ENCODE data around the gene GIMAP8. TPM values are rescaled to one million over a fixed set of nuclear protein-coding genes. Genes with fewer than 3 reads are reported as not detected.

Gene GIMAP8
- total and polyA plus RNA-seq, 7 experiments from 2014 or later, result 13.8 to 69.7 (median 52.5) TPM

GRCh38 chr7:150432915-150433892, 17.2 kb upstream of the GIMAP8 start:
- Mint-ChIP-seq H3K4me3 (peak overlapping the region in 3 of 10 donors; percentile 37 to 91 (median 51)), H3K9me3 (no peaks in the 10 kb centered on the region), H3K36me3 (peaks cover 0 to 7% (median 0%) of the 10 kb centered on the region in 5 donors), H3K4me1 (peaks cover 0 to 44% (median 13%) of the 10 kb centered on the region in 7 donors), H3K27me3 (peaks cover 0 to 4% (median 0%) of the 10 kb centered on the region in 5 donors), H3K27ac (peak overlapping the region in 4 of 9 donors; percentile 30 to 90 (median 56))
- Histone ChIP-seq H3K27me3 (ENCODE audit: control insufficient read depth in 2 of 2, insufficient read depth in 2 of 2, low read length in 2 of 2) (no peaks in the 10 kb centered on the region), H3K36me3 (ENCODE audit: control insufficient read depth in 2 of 3, insufficient read depth in 3 of 3, low read length in 3 of 3) (no peaks in the 10 kb centered on the region), H3K4me1 (ENCODE audit: control insufficient read depth in 2 of 2, insufficient read depth in 2 of 2, low read length in 2 of 2) (no peaks in the 10 kb centered on the region), H3K27ac (ENCODE audit: low read depth, low read length) (no peak overlapping the region), H3K4me3 (ENCODE audit: low read length) (no peak overlapping the region), H3K9me3 (ENCODE audit: control insufficient read depth in 2 of 3, low read length in 3 of 3) (no peaks in the 10 kb centered on the region)
- ATAC-seq, result peak; percentile 40
- intact Hi-C loops (cut with micrococcal nuclease), result no loop called here
- POLR2A ChIA-PET, result interaction anchor here (0.6 to 1.5 kb wide), 5 partner anchors 13 to 769 kb away, joined by 3 to 6 read pairs (median 3); no protein-coding TSS in a partner anchor
- CTCF ChIA-PET, result interaction anchor here (1.3 kb wide), 1 partner anchor 9 kb away, joined by 4 read pairs; no protein-coding TSS in a partner anchor
- no peak for DNase-seq

GRCh38 chr7:150434240-150434639, 16.2 kb upstream of the GIMAP8 start:
- no peak overlapping the region for H3K4me3 ChIP-seq (ENCODE audit: low read length)
- H3K27ac ChIP-seq (ENCODE audit: low read depth, low read length), result no peak overlapping the region
- H3K9me3 Mint-ChIP-seq, result no peaks in the 10 kb centered on the region
- no peak for DNase-seq
- CTCF ChIA-PET, result interaction anchor here (1.3 kb wide), 1 partner anchor 10 kb away, joined by 4 read pairs; no protein-coding TSS in a partner anchor
- H3K4me1 Mint-ChIP-seq, result peaks cover under 1 to 42% (median 8%) of the 10 kb centered on the region in 7 donors
- H3K36me3 ChIP-seq (ENCODE audit: control insufficient read depth in 2 of 3, insufficient read depth in 3 of 3, low read length in 3 of 3), result no peaks in the 10 kb centered on the region
- intact Hi-C loops (cut with micrococcal nuclease), result no loop called here
- H3K36me3 Mint-ChIP-seq, result peaks cover 0 to 8% (median 0%) of the 10 kb centered on the region in 5 donors
- no peak overlapping the region for H3K27ac Mint-ChIP-seq
- H3K27me3 Mint-ChIP-seq, result peaks cover 0 to 4% (median 0%) of the 10 kb centered on the region in 5 donors
- no peaks in the 10 kb centered on the region for H3K9me3 ChIP-seq (ENCODE audit: control insufficient read depth in 2 of 3, low read length in 3 of 3)
- peak overlapping the region in 1 of 10 donors; percentile 91 for H3K4me3 Mint-ChIP-seq
- POLR2A ChIA-PET, result interaction anchor here (0.6 to 1.1 kb wide), 3 partner anchors 132 to 770 kb away, joined by 3 to 6 read pairs (median 3); no protein-coding TSS in a partner anchor
- H3K27me3 ChIP-seq (ENCODE audit: control insufficient read depth in 2 of 2, insufficient read depth in 2 of 2, low read length in 2 of 2), result no peaks in the 10 kb centered on the region
- no peak for ATAC-seq
- H3K4me1 ChIP-seq (ENCODE audit: control insufficient read depth in 2 of 2, insufficient read depth in 2 of 2, low read length in 2 of 2), result no peaks in the 10 kb centered on the region

GRCh38 chr7:150435047-150435389, 15.4 kb upstream of the GIMAP8 start:
- H3K27me3 ChIP-seq (ENCODE audit: control insufficient read depth in 2 of 2, insufficient read depth in 2 of 2, low read length in 2 of 2), result no peaks in the 10 kb centered on the region
- H3K4me1 ChIP-seq (ENCODE audit: control insufficient read depth in 2 of 2, insufficient read depth in 2 of 2, low read length in 2 of 2), result no peaks in the 10 kb centered on the region
- intact Hi-C loops (cut with micrococcal nuclease), result no loop called here
- ChIA-PET CTCF (no interaction called here), POLR2A (no interaction called here)
- no peaks in the 10 kb centered on the region for H3K9me3 ChIP-seq (ENCODE audit: control insufficient read depth in 2 of 3, low read length in 3 of 3)
- peaks cover 0 to 11% (median 0%) of the 10 kb centered on the region in 5 donors for H3K36me3 Mint-ChIP-seq
- DNase-seq (no peak), ATAC-seq (no peak)
- peaks cover 0 to 3% (median 0%) of the 10 kb centered on the region in 11 donors for H3K9me3 Mint-ChIP-seq
- peak overlapping the region in 1 of 9 donors; percentile 48 for H3K27ac Mint-ChIP-seq
- peaks cover 8 to 49% (median 12%) of the 10 kb centered on the region in 7 donors for H3K4me1 Mint-ChIP-seq
- H3K4me3 ChIP-seq (ENCODE audit: low read length), result no peak overlapping the region
- peaks cover 0 to 4% (median 0%) of the 10 kb centered on the region in 5 donors for H3K27me3 Mint-ChIP-seq
- no peak overlapping the region for H3K27ac ChIP-seq (ENCODE audit: low read depth, low read length)
- H3K36me3 ChIP-seq (ENCODE audit: control insufficient read depth in 2 of 3, insufficient read depth in 3 of 3, low read length in 3 of 3), result no peaks in the 10 kb centered on the region
- H3K4me3 Mint-ChIP-seq, result no peak overlapping the region

- peaks cover 0 to 11% (median 0%) of the 10 kb centered on the region in 5 donors for H3K36me3 Mint-ChIP-seq
- H3K27ac Mint-ChIP-seq, result no peak overlapping the region
- Histone ChIP-seq H3K4me1 (ENCODE audit: control insufficient read depth in 2 of 2, insufficient read depth in 2 of 2, low read length in 2 of 2) (no peaks in the 10 kb centered on the region), H3K27me3 (ENCODE audit: control insufficient read depth in 2 of 2, insufficient read depth in 2 of 2, low read length in 2 of 2) (no peaks in the 10 kb centered on the region), H3K27ac (ENCODE audit: low read depth, low read length) (no peak overlapping the region), H3K36me3 (ENCODE audit: control insufficient read depth in 2 of 3, insufficient read depth in 3 of 3, low read length in 3 of 3) (no peaks in the 10 kb centered on the region), H3K4me3 (ENCODE audit: low read length) (no peak overlapping the region), H3K9me3 (ENCODE audit: control insufficient read depth in 2 of 3, low read length in 3 of 3) (no peaks in the 10 kb centered on the region)
- no peak for DNase-seq
- peaks cover 0 to 4% (median 0%) of the 10 kb centered on the region in 5 donors for H3K27me3 Mint-ChIP-seq
- ATAC-seq, result peak; percentile 65
- intact Hi-C loops (cut with micrococcal nuclease), result no loop called here
- peaks cover 12 to 55% (median 16%) of the 10 kb centered on the region in 7 donors for H3K4me1 Mint-ChIP-seq
- ChIA-PET POLR2A (no interaction called here), CTCF (no interaction called here)
- no peak overlapping the region for H3K4me3 Mint-ChIP-seq
- H3K9me3 Mint-ChIP-seq, result peaks cover 0 to 4% (median 0%) of the 10 kb centered on the region in 11 donors
Observed at GRCh38 chr7:150435390-150436073, 14.9 kb upstream of the GIMAP8 start.

- Mint-ChIP-seq H3K9me3 (peaks cover 0 to 15% (median 8%) of the 10 kb centered on the region in 11 donors), H3K36me3 (peaks cover 0 to 29% (median 8%) of the 10 kb centered on the region in 5 donors), H3K4me3 (peak overlapping the region in 5 of 10 donors; percentile 0 to 48 (median 5)), H3K4me1 (peaks cover 4 to 37% (median 12%) of the 10 kb centered on the region in 7 donors), H3K27me3 (no peaks in the 10 kb centered on the region), H3K27ac (peak overlapping the region in 2 of 9 donors; percentile 1 to 6)
- Histone ChIP-seq H3K4me3 (ENCODE audit: low read length) (no peak overlapping the region), H3K27me3 (ENCODE audit: control insufficient read depth in 2 of 2, insufficient read depth in 2 of 2, low read length in 2 of 2) (no peaks in the 10 kb centered on the region), H3K4me1 (ENCODE audit: control insufficient read depth in 2 of 2, insufficient read depth in 2 of 2, low read length in 2 of 2) (no peaks in the 10 kb centered on the region), H3K36me3 (ENCODE audit: control insufficient read depth in 2 of 3, insufficient read depth in 3 of 3, low read length in 3 of 3) (no peaks in the 10 kb centered on the region), H3K9me3 (ENCODE audit: control insufficient read depth in 2 of 3, low read length in 3 of 3) (peaks cover 0 to 11% (median 0%) of the 10 kb centered on the region in 3 experiments), H3K27ac (ENCODE audit: low read depth, low read length) (no peak overlapping the region)
- intact Hi-C loops (cut with micrococcal nuclease), result no loop called here
- POLR2A ChIA-PET, result interaction anchor here (0.6 to 1.2 kb wide), 3 partner anchors 9 to 303 kb away, joined by 3 to 4 read pairs (median 3); no protein-coding TSS in a partner anchor
- CTCF ChIA-PET, result interaction anchor here (0.7 to 1.2 kb wide), 2 partner anchors 100 to 317 kb away, joined by 3 read pairs; no protein-coding TSS in a partner anchor
- no peak for DNase-seq
- ATAC-seq, result no peak
Observed at GRCh38 chr7:150439967-150440366, 10.5 kb upstream of the GIMAP8 start.

- POLR2A ChIA-PET, result interaction anchor here (0.7 kb wide), 1 partner anchor 9 kb away, joined by 4 read pairs; no protein-coding TSS in a partner anchor
Observed at GRCh38 chr7:150441524-150441923, 8.9 kb upstream of the GIMAP8 start.

More at GRCh38 chr7:150441524-150441923, 8.9 kb upstream of the GIMAP8 start:
- ATAC-seq, result no peak
- no peak for DNase-seq
- peaks cover 3 to 29% (median 15%) of the 10 kb centered on the region in 7 donors for H3K4me1 Mint-ChIP-seq
- Histone ChIP-seq H3K27ac (ENCODE audit: low read depth, low read length) (no peak overlapping the region), H3K9me3 (ENCODE audit: control insufficient read depth in 2 of 3, low read length in 3 of 3) (peaks cover 0 to 11% (median 0%) of the 10 kb centered on the region in 3 experiments), H3K27me3 (ENCODE audit: control insufficient read depth in 2 of 2, insufficient read depth in 2 of 2, low read length in 2 of 2) (no peaks in the 10 kb centered on the region), H3K36me3 (ENCODE audit: control insufficient read depth in 2 of 3, insufficient read depth in 3 of 3, low read length in 3 of 3) (no peaks in the 10 kb centered on the region), H3K4me1 (ENCODE audit: control insufficient read depth in 2 of 2, insufficient read depth in 2 of 2, low read length in 2 of 2) (peaks cover 4% of the 10 kb centered on the region in 2 donors), H3K4me3 (ENCODE audit: low read length) (no peak overlapping the region)
- H3K4me3 Mint-ChIP-seq, result peak overlapping the region in 1 of 10 donors; percentile 19
- no peak overlapping the region for H3K27ac Mint-ChIP-seq
- peaks cover 0 to 15% (median 8%) of the 10 kb centered on the region in 11 donors for H3K9me3 Mint-ChIP-seq
- H3K36me3 Mint-ChIP-seq, result peaks cover 0 to 31% (median 8%) of the 10 kb centered on the region in 5 donors
- CTCF ChIA-PET, result interaction anchor here (0.6 kb wide), 1 partner anchor 316 kb away, joined by 3 read pairs; no protein-coding TSS in a partner anchor
- H3K27me3 Mint-ChIP-seq, result no peaks in the 10 kb centered on the region
- intact Hi-C loops (cut with micrococcal nuclease), result no loop called here

All from naive thymus-derived CD4-positive, alpha-beta T cell (primary cell).